Esophagus muscularis mucosa (tissue), 2 donors: ENCODE data around the gene ATP5IF1.

ENCODE experiments used
- POLR2A ChIP-seq: fragments of 450-650 bp; IDR thresholded peaks from one replicate; pipeline ENCODE4 v1.6.1; 2017; ENCODE audit warnings: antibody characterized with exemption, moderate library complexity, mild to moderate bottlenecking, low read depth
- POLR2AphosphoS5 ChIP-seq, 2 donors: sonication (generic); formaldehyde crosslinking; IDR thresholded peaks; one replicate each; pipeline ENCODE4 v1.6.1; 2017; ENCODE audit warnings: antibody characterized with exemption in 2 of 2

DNA sequence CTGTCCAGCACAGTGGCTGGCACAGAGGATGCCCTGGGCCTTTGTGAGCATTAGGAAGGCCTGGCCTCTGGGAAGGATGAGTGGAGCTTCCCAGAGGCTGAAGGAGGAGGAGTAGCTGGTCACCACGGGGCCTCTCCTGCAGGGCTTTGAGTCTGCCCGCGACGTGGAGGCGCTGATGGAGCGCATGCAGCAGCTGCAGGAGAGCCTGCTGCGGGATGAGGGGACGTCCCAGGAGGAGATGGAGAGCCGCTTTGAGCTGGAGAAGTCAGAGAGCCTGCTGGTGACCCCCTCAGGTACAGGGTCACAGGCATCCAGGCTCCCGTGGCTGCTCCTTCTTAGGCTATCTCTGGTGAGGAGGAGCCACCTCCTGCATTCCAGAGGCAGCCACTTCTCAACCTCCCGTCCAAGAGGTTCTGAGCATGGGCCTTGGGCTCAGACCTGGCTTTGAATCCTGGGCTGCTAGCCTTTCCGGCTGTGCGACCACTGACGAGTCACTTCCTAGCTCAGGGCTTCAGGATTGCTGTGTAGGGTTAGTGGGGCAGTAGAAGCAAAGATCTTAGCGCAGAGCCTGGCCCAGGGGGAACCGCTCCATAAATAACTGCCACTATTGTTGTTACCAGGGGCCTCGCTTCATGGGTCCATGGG, 37.4 kb downstream of the ATP5IF1 start:
- no peak for TF ChIP-seq POLR2A
- TF ChIP-seq POLR2AphosphoS5 (IDR thresholded peaks at IDR 0.05): no peak
